ENCODE results near the gene ZNF710. TPM values are rescaled to one million over a fixed set of nuclear protein-coding genes. Genes with fewer than 3 reads are reported as not detected.
"Not testable (repeated sequence)": the region's sequence is repeated elsewhere in the genome, so short reads cannot be mapped to it uniquely, and the experiment has no call there.

The ZNF710 gene
- polyA plus RNA-seq, 1 experiment: 2.0 TPM

GRCh38 chr15:89975482-89976245 lies 25.5 kb upstream of the ZNF710 start:
- DNase-seq (ENCODE audit: low read depth): no peak
- ChIA-PET POLR2A (no interaction called here), CTCF (interaction anchor here (0.7 to 1.6 kb wide), 3 partner anchors 9 to 77 kb away, joined by 3 to 6 read pairs (median 3); no protein-coding TSS in a partner anchor)
- Histone ChIP-seq H3K27me3 (ENCODE audit: control insufficient read depth, insufficient read depth, low read length) (0 out of 2 replicates have a peak, but pooled peaks cover 5% of the 10 kb centered on the region), H3K4me3 (ENCODE audit: low read depth, low read length) (no peak overlapping the region), H3K36me3 (ENCODE audit: control insufficient read depth, insufficient read depth, low read length) (no peaks in the 10 kb centered on the region)
- TF ChIP-seq CTCF (IDR thresholded peaks at IDR 0.05; ENCODE audit: insufficient read depth, low read depth, low read length): no peak

- DNase-seq (ENCODE audit: low read depth): no peak
- Histone ChIP-seq H3K4me3 (ENCODE audit: low read depth, low read length) (no peak overlapping the region), H3K27me3 (ENCODE audit: control insufficient read depth, insufficient read depth, low read length) (0 out of 2 replicates have a peak, but pooled peaks cover 5% of the 10 kb centered on the region), H3K36me3 (ENCODE audit: control insufficient read depth, insufficient read depth, low read length) (no peaks in the 10 kb centered on the region)
- POLR2A ChIA-PET: no interaction called here
- CTCF ChIA-PET: interaction anchor here (1.4 kb wide), 1 partner anchor 9 kb away, joined by 6 read pairs; no protein-coding TSS in a partner anchor
- no peak for TF ChIP-seq CTCF (IDR thresholded peaks at IDR 0.05; ENCODE audit: insufficient read depth, low read depth, low read length)
These were observed 24.9 kb upstream of the ZNF710 start for GRCh38 chr15:89976246-89976600.

- H3K27me3 ChIP-seq (ENCODE audit: control insufficient read depth, insufficient read depth, low read length); CTCF ChIA-PET; POLR2A ChIA-PET; H3K36me3 ChIP-seq (ENCODE audit: control insufficient read depth, insufficient read depth, low read length); DNase-seq (ENCODE audit: low read depth); H3K4me3 ChIP-seq (ENCODE audit: low read depth, low read length): not testable (repeated sequence)
These were observed 23.3 kb upstream of the ZNF710 start for GRCh38 chr15:89977836-89978235.

GRCh38 chr15:89978914-89979313 lies 22.2 kb upstream of the ZNF710 start:
- no peak for TF ChIP-seq CTCF (IDR thresholded peaks at IDR 0.05; ENCODE audit: insufficient read depth, low read depth, low read length)
- DNase-seq (ENCODE audit: low read depth): no peak

GRCh38 chr15:89980896-89981295 lies 20.2 kb upstream of the ZNF710 start:
- TF ChIP-seq CTCF (IDR thresholded peaks at IDR 0.05; ENCODE audit: insufficient read depth, low read depth, low read length): no peak
- no peak for DNase-seq (ENCODE audit: low read depth)
- ChIA-PET POLR2A (no interaction called here), CTCF (no interaction called here)
- no peaks in the 10 kb centered on the region for H3K36me3 ChIP-seq (ENCODE audit: control insufficient read depth, insufficient read depth, low read length)
- no peak overlapping the region for H3K4me3 ChIP-seq (ENCODE audit: low read depth, low read length)
- H3K27me3 ChIP-seq (ENCODE audit: control insufficient read depth, insufficient read depth, low read length): peaks cover 7% of the 10 kb centered on the region; the same call in 1 of the 2 replicates

More at GRCh38 chr15:89978914-89979313, 22.2 kb upstream of the ZNF710 start:
- no peak overlapping the region for H3K4me3 ChIP-seq (ENCODE audit: low read depth, low read length)
- ChIA-PET POLR2A (no interaction called here), CTCF (no interaction called here)
- peaks cover 9% of the 10 kb centered on the region; the same call in 1 of the 2 replicates for H3K27me3 ChIP-seq (ENCODE audit: control insufficient read depth, insufficient read depth, low read length)
- no peaks in the 10 kb centered on the region for H3K36me3 ChIP-seq (ENCODE audit: control insufficient read depth, insufficient read depth, low read length)

Data from BJ (cell line).